Activated naive CD4-positive, alpha-beta T cell treated with anti-CD3 and anti-CD28 coated beads for 36 hours (primary cell): Measurements from ENCODE around the gene EXOC6B. TPM values are rescaled to one million over a fixed set of nuclear protein-coding genes. Genes with fewer than 3 reads are reported as not detected.

ENCODE experiments used
- CTCF ChIA-PET: fragments of 350-600 bp; sonication (Branson Sonifier 250); formaldehyde crosslinking; loops from one replicate; lab custom pipeline; 2021; ENCODE audit warnings: antibody characterized with exemption; lab: Charles Lee
- DNase-seq: peaks from one replicate; pipeline ENCODE4 v3.0.0-alpha.2; 2020
- H3K27ac Mint-ChIP-seq: one replicate; pipeline ENCODE4 v1.8.0; 2021; ENCODE audit warnings: mild to moderate bottlenecking, mixed read lengths
- H3K27me3 Mint-ChIP-seq: one replicate; pipeline ENCODE4 v1.8.0; 2021; ENCODE audit warnings: low read depth, mixed read lengths
- H3K36me3 Mint-ChIP-seq: one replicate; pipeline ENCODE4 v1.8.0; 2021; ENCODE audit warnings: low read depth, mixed read lengths
- H3K4me1 Mint-ChIP-seq: one replicate; pipeline ENCODE4 v1.8.0; 2021; ENCODE audit warnings: low read depth, mixed read lengths
- H3K4me3 Mint-ChIP-seq: one replicate; pipeline ENCODE4 v1.8.0; 2021; ENCODE audit warnings: mild to moderate bottlenecking, moderate library complexity, mixed read lengths
- H3K9me3 Mint-ChIP-seq: one replicate; pipeline ENCODE4 v1.8.0; 2021; ENCODE audit warnings: mixed read lengths
- intact Hi-C: fragments of 100-400 bp; cut with micrococcal nuclease; formaldehyde crosslinking; loops from one replicate; pipeline ENCODE4 v1.15.1; 2023
- total RNA-seq, 2 experiments: library from RNA; stranded (reverse); gene quantifications; one replicate each; pipeline ENCODE4 v1.2.3, GENCODE V29; 2021

EXOC6B gene
- total RNA-seq, 2 experiments from 2014 or later, result 6.1 to 7.5 TPM

DNA sequence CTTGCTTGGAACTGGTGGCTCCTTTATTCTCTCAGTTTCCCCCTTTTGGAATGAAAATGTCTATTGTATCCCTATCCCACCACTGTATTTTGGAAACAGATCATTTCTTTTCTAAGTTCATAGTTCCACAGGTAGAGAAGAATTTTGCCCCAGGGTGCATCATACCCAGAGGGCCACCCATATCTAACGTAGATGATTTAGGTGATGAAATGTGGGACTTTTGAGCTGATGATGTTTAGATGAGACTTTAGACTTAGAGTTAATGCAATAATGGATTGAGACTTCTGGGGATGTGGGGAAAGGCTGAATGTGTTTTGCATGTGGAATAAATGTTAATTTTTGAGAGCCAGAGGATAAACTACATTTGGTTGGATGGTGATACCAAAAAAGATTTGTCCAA, 570.3 kb downstream of the EXOC6B start:
- CTCF ChIA-PET, result no interaction called here
- intact Hi-C loops, result no loop called here

DNA sequence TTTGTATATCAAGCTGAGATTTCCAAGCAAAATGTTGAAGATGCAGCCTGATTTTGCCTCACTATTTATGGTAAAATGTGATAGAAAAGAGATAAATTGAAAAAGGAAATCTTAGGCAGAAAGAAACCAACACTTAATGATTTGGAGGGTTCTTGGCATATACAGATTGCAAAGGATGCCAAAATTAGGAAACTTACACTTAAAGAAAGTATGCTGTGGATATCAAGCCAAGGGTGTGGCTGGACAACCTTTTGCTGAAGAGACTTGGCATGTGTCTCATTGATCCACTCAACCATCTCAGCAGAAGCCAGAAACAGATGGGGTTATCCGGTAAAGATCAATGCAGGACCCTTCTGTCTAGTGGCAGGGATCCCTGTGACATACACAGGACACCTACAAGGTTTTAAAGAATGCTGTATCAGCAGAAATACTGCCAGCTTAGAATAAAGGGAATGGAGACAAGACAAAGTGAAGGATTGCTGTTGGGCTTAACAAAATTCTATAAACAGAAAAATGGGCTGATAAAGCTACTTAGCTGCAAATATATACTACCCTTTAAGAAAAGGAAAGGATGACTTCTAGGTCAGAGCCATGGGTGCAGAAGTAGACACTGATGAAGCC, 570.9 kb downstream of the EXOC6B start:
- Mint-ChIP-seq H3K27me3 (no peaks in the 10 kb centered on the region), H3K4me3 (no peak overlapping the region), H3K27ac (no peak overlapping the region), H3K36me3 (peaks cover 8% of the 10 kb centered on the region), H3K9me3 (peaks cover 9% of the 10 kb centered on the region), H3K4me1 (no peaks in the 10 kb centered on the region)
- CTCF ChIA-PET, result no interaction called here
- intact Hi-C loops, result no loop called here
- no peak for DNase-seq

More for the DNA sequence above, 570.3 kb downstream of the EXOC6B start:
- Mint-ChIP-seq H3K27me3 (no peaks in the 10 kb centered on the region), H3K27ac (no peak overlapping the region), H3K4me1 (no peaks in the 10 kb centered on the region), H3K9me3 (peaks cover 9% of the 10 kb centered on the region), H3K36me3 (peaks cover 8% of the 10 kb centered on the region), H3K4me3 (no peak overlapping the region)
- DNase-seq, result no peak

DNA sequence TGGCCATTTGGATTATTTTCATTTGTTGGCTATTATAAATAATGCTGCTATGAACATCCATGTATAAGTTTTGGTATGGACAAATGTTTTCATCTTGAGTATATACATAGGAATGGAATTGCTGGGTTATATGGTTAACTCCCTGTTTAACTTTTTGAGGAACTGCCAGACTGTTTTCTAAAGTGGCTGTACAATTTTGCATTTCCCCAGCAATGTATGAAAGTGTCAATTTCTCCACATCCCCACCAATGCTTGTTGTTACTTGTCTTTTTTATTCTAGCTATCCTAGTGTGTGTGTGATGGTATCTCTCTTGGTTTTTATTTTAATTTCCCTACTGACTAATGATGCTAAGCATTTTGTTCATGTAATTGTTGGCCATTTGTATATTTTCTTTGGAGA, 587.5 kb downstream of the EXOC6B start:
- CTCF ChIA-PET, result no interaction called here
- Mint-ChIP-seq H3K36me3 (no peaks in the 10 kb centered on the region), H3K27me3 (no peaks in the 10 kb centered on the region), H3K9me3 (peaks cover 2% of the 10 kb centered on the region), H3K27ac (no peak overlapping the region), H3K4me3 (no peak overlapping the region), H3K4me1 (peaks cover 12% of the 10 kb centered on the region)
- intact Hi-C loops, result no loop called here
- no peak for DNase-seq

DNA sequence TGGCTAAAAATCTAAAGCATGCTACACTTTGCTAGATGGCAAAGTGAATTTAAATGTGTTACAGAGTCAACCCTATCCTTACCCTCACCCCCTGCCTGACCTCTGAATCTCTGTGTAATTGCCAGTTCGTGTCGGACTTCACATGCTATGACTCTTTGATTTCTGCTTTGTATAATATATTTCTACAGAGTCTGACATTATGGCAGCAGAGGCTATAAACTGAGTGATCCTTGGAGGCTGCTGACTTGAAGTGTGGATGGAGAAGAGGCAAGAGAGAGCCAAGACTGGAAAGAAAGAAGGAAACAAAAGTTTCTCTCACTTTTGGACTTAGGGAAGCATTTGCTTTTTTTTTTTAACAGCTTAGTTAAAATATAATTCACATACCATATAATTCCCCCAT, 588.3 kb downstream of the EXOC6B start:
- Mint-ChIP-seq H3K9me3 (no peaks in the 10 kb centered on the region), H3K36me3 (no peaks in the 10 kb centered on the region), H3K27me3 (no peaks in the 10 kb centered on the region), H3K27ac (no peak overlapping the region), H3K4me3 (no peak overlapping the region), H3K4me1 (peaks cover 12% of the 10 kb centered on the region)
- CTCF ChIA-PET, result no interaction called here
- DNase-seq, result no peak
- intact Hi-C loops, result no loop called here

DNA sequence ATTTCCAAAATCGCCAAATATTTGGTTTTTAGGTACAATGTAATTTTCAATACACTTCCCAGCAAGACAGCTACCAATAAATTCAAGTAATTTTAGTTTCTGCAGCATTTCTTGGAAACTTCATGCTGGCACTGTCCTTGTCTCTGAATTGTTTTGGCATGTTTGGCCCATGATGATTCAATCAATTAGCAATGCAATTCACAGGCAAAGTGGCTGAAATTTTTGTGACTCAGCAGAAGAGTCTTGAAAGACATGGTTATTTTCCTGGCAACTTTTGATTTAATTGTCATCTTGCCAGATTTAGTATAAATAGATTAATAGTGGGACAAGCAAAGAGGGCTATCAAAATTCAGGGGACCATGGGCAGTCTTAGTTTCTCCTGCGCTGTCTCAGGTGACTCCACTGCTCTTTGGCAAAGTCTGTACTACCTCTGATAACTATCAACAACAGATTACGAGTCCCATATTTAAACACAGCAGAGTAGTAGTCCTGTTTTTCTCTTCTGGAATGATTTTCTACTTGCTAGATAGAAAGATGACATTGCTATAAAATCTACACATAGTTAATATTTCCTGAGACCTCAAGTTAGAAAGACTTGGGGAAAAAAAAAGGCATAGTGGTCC, 589.3 kb downstream of the EXOC6B start:
- H3K27me3 Mint-ChIP-seq, result no peaks in the 10 kb centered on the region
- H3K27ac Mint-ChIP-seq, result no peak overlapping the region
- peaks cover 6% of the 10 kb centered on the region for H3K4me1 Mint-ChIP-seq
- no peaks in the 10 kb centered on the region for H3K9me3 Mint-ChIP-seq
- no peak overlapping the region for H3K4me3 Mint-ChIP-seq
- intact Hi-C loops, result no loop called here
- no peak for DNase-seq
- CTCF ChIA-PET, result no interaction called here
- no peaks in the 10 kb centered on the region for H3K36me3 Mint-ChIP-seq

DNA sequence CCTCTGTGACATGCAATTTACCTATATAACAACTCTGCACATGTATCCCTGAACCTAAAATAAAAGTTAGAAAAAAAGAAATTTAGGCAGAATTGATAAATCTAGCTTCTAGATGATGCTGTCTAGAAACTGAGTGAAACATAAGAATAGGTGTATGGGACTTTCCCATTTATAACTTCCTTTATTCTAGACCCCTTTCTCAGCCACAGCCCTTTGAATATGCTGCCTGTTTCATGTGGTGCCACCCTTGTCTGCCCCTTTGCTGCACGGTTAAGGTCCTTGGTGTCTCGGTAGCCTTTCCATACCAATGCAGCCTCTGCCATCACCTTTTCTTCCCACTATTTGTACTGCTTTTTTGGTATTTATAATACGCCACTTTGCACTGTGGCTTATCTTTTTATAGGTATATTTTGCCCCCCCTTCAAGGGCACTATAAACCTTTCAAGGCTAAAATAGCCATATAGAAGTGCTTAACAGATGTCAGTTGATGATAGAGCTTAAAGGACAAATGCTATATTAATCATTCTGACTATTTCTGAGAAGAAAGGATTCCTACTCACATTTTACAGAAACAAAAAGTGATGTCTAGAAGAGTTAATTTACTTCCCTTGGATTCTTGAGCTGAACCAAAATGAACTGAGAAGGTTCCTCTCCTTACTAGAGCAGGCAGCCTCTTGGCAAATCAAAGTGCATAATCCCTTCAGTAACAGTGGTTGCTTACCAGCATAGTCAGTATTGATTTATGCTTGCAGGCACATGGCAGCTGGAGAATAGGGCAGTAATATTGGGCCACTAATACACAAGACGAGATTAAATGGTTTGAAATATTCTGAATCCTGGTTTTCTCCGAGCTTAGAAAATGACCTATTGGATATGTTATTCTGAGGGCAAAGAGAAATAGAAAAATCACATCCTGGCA, 590.1 kb downstream of the EXOC6B start:
- no peaks in the 10 kb centered on the region for H3K36me3 Mint-ChIP-seq
- no peaks in the 10 kb centered on the region for H3K9me3 Mint-ChIP-seq
- H3K27ac Mint-ChIP-seq, result no peak overlapping the region
- DNase-seq, result no peak
- no peaks in the 10 kb centered on the region for H3K4me1 Mint-ChIP-seq
- intact Hi-C loops, result no loop called here
- H3K27me3 Mint-ChIP-seq, result no peaks in the 10 kb centered on the region
- CTCF ChIA-PET, result no interaction called here
- H3K4me3 Mint-ChIP-seq, result no peak overlapping the region

DNA sequence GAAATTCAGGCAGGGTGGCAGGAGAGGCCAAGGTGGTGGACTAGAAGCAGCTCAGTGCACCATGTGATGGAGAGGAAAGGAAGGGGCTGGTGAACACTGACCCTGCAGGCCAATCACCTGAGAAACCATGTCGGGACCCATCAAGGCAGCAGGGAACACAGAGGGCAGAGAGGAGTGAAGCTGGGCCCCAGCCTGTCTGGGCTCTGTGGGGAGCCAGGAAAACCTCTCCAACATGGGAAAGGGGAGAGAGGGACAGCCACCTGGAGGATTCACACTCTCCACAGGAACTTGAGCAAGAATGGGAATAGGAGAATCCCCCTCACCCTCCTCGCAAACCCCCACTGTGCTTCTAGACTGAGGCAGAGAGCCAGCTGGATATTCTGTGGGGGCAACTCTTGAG, 592.6 kb downstream of the EXOC6B start:
- CTCF ChIA-PET, result no interaction called here
- Mint-ChIP-seq H3K4me1 (no peaks in the 10 kb centered on the region), H3K27ac (no peak overlapping the region), H3K9me3 (peaks cover 2% of the 10 kb centered on the region), H3K4me3 (no peak overlapping the region), H3K27me3 (no peaks in the 10 kb centered on the region), H3K36me3 (peaks cover 4% of the 10 kb centered on the region)
- no peak for DNase-seq
- intact Hi-C loops, result no loop called here

DNA sequence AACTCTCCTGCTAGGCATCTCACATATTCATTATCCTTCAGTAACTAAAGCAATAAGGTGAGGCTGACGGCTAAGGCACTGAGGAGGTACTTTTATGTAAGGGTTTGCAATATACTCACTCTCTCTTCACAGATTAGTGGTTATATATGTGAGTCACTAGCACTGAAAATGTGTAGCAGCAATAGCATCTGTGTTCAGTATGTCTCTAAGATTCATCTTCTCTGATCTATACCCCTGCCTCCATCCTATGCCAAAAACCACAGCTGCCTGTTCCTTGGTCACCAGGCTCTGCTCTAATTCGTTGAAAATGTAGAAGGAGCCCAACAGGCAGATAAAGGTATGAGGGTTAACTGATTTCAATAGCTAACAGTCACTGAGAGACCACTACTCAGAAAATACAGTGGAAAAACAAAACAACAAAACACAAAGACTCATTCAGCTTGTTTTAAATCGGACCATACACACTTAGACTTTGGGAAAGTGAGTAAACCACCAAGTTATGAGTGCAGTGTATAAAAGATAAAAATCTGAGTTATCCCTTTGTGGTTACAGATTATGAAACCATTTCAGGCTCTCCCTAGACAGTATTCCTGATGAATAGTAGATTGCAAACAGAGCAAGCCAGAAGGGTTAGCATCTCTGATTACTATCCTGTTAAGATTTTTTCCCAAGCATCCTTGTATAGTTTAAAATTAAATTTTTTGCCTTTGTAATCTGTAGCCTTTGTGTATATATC, 602.8 kb downstream of the EXOC6B start:
- no peak for DNase-seq
- Mint-ChIP-seq H3K27ac (no peak overlapping the region), H3K36me3 (no peaks in the 10 kb centered on the region), H3K27me3 (no peaks in the 10 kb centered on the region), H3K9me3 (peaks cover 3% of the 10 kb centered on the region), H3K4me1 (no peaks in the 10 kb centered on the region), H3K4me3 (no peak overlapping the region)
- intact Hi-C loops, result no loop called here
- CTCF ChIA-PET, result no interaction called here

DNA sequence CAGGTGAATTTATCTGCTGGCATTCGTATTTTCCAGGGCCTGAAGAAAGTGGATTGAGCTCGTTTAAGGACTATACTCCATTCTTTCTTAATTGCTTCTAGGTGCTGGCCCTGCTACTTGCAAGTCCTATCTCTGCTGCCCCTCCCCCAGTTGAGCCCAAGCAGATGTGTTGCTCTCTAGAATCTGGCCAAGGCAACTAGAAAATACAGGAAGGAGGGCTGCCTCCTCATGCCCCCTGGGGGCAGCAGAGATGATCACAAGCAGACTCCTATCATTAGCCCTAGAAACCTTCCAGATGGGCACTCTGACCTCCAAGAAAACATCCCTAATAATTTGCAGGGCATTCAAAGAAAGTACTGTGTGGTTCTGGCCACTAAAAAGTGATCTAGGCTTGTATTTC, 605.7 kb downstream of the EXOC6B start:
- H3K9me3 Mint-ChIP-seq, result no peaks in the 10 kb centered on the region
- no peak for DNase-seq
- intact Hi-C loops, result no loop called here
- CTCF ChIA-PET, result no interaction called here
- no peaks in the 10 kb centered on the region for H3K27me3 Mint-ChIP-seq
- no peak overlapping the region for H3K27ac Mint-ChIP-seq
- no peaks in the 10 kb centered on the region for H3K36me3 Mint-ChIP-seq
- no peaks in the 10 kb centered on the region for H3K4me1 Mint-ChIP-seq
- H3K4me3 Mint-ChIP-seq, result no peak overlapping the region

DNA sequence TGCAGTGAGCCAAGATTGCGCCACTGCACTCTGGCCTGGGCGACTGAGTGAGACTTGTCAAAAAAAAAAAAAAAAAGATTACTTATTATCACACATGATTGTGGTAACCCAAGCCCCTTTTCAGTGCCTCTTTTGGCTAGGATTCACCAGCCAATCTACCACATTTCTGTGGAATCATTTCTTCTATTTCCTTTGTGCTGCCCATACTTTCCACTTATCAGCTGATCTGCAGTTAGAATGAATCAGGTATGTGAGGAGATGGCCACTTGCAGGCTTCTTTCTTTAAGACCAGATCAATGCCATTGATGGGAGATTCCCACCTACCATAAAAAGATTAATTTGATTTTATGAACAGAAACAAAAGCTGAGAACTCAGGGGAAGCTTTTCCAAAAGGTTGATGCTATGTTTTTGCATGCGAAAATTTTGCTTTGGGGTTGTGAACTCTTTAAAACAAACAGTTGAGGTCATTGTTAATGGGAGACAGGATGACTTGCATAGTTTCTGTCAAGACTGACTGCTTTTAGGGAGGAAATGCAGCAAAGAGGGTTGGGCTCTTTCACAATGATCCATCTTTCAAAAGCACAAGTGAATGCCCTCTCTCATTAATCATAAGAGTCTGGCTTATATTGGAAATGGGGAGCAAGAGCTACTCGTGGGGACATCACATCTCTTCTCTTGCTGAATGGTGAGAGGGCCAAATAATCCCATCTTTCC, 611.2 kb downstream of the EXOC6B start:
- H3K27me3 Mint-ChIP-seq, result no peaks in the 10 kb centered on the region
- no peaks in the 10 kb centered on the region for H3K4me1 Mint-ChIP-seq
- H3K27ac Mint-ChIP-seq, result no peak overlapping the region
- intact Hi-C loops, result no loop called here
- H3K4me3 Mint-ChIP-seq, result no peak overlapping the region
- H3K9me3 Mint-ChIP-seq, result no peaks in the 10 kb centered on the region
- H3K36me3 Mint-ChIP-seq, result no peaks in the 10 kb centered on the region
- no peak for DNase-seq
- CTCF ChIA-PET, result no interaction called here

DNA sequence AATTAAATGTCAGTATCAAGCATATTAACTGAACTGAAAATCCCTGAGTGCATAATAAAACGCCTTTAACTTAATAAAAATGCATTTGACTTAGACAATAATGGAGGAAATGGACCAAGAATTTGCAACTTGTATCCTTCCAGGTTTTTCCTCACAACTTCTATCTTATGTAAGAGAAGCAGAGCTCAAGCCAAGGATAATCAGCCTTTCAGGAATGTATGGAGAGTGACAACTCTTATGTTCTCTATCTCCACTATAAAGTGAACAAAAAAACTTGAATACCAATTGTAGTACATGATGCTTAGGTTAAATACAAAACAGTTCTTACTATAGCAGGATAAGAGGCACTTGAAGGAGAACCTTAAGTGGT, 613.4 kb downstream of the EXOC6B start:
- H3K27me3 Mint-ChIP-seq, result no peaks in the 10 kb centered on the region
- H3K36me3 Mint-ChIP-seq, result no peaks in the 10 kb centered on the region
- H3K9me3 Mint-ChIP-seq, result no peaks in the 10 kb centered on the region
- H3K4me3 Mint-ChIP-seq, result no peak overlapping the region
- intact Hi-C loops, result no loop called here
- CTCF ChIA-PET, result interaction anchor here (0.5 kb wide), 1 partner anchor 367 kb away, joined by 3 read pairs; no protein-coding TSS in a partner anchor
- no peak overlapping the region for H3K27ac Mint-ChIP-seq
- DNase-seq, result no peak
- no peaks in the 10 kb centered on the region for H3K4me1 Mint-ChIP-seq
